Stimulated activated CD4-positive, alpha-beta T cell treated with anti-CD3 and anti-CD28 coated beads, Interleukin-12 subunit alpha, Interleukin-12 subunit beta, amount 100 ng/mL, for 24 hours (primary cell): ENCODE measurements around the gene NPM3.

ENCODE experiments used
- DNase-seq, 2 experiments: peaks; one replicate each; pipeline ENCODE4 v3.0.0-alpha.2; 2020; ENCODE audit warnings: low read depth in 2 of 2

The NPM3 gene

GRCh38 chr10:101758858-101759257 is 24.4 kb downstream of the NPM3 start:
- DNase-seq: no peak

- DNase-seq: no peak
These were observed 31.0 kb downstream of the NPM3 start for GRCh38 chr10:101752241-101752640.

- no peak for DNase-seq
These were observed 33.9 kb downstream of the NPM3 start for GRCh38 chr10:101749047-101750016.

GRCh38 chr10:101748496-101748895 is 34.8 kb downstream of the NPM3 start:
- DNase-seq: no peak

GRCh38 chr10:101745074-101745696 is 38.1 kb downstream of the NPM3 start:
- DNase-seq: no peak

GRCh38 chr10:101744267-101744666 is 39.0 kb downstream of the NPM3 start:
- no peak for DNase-seq

GRCh38 chr10:101741938-101742337 is 41.3 kb downstream of the NPM3 start:
- no peak for DNase-seq

- no peak for DNase-seq
These were observed 46.6 kb downstream of the NPM3 start for GRCh38 chr10:101736666-101737065.

- no peak for DNase-seq
These were observed 51.1 kb downstream of the NPM3 start for GRCh38 chr10:101732096-101732495.
